ENCODE measurements around the gene PYGL.

Gene PYGL
- long read RNA-seq, transcript PYGL-201 (20 exons, 3,048 nt) = major isoform, 1,602 of 1,866 reads
- long read RNA-seq, transcript PYGL-206 (19 exons, 2,696 nt) = minor isoform, 43 of 1,866 reads
- long read RNA-seq, transcript PYGL-203 (5 exons, 1,459 nt) = minor isoform, 43 of 1,866 reads
- long read RNA-seq, partial matches to known transcripts = 57 of 1,866 reads
- long read RNA-seq, other reads (novel, unspliced or antisense) = 119 of 1,866 reads

GRCh38 chr14:50943943-50944646, at the start of gene PYGL:
TSS of gene PYGL (minus strand) at chr14:50944483. CDS start at chr14:50944403, 80 bp downstream.
- TF ChIP-seq REST (IDR thresholded peaks at IDR 0.05; ENCODE audit: insufficient replicate concordance, low read depth) (peak; percentile 72), SPI1 (IDR thresholded peaks at IDR 0.05; ENCODE audit: borderline replicate concordance, low read depth) (peak; percentile 38; the same call in 1 of the 2 replicates), CTCF (IDR thresholded peaks at IDR 0.05; ENCODE audit: insufficient read depth, low read length) (no peak), POLR2AphosphoS5 (IDR thresholded peaks at IDR 0.05; ENCODE audit: low read depth) (peak; percentile 75)
- Histone ChIP-seq H3K4me3 (replicated peaks; ENCODE audit: insufficient read depth, low read length) (peak within 1 kb of the TSS; percentile 88), H3K27ac (replicated peaks) (peak within 1 kb of the TSS; percentile 82), H3K27me3 (ENCODE audit: insufficient read depth, poor library complexity, severe bottlenecking) (no peaks in the 10 kb centered on the region)
- peak; percentile 53 to 80 for DNase-seq (ENCODE audit: low read depth in 1 of 2, low spot score in 1 of 2)

- no peak overlapping the region for H3K4me3 ChIP-seq (replicated peaks; ENCODE audit: insufficient read depth, low read length)
- H3K27ac ChIP-seq (replicated peaks) = no peak overlapping the region
- H3K27me3 ChIP-seq (ENCODE audit: insufficient read depth, poor library complexity, severe bottlenecking) = no peaks in the 10 kb centered on the region
- DNase-seq (ENCODE audit: low read depth in 1 of 2, low spot score in 1 of 2) = no peak
- TF ChIP-seq POLR2AphosphoS5 (IDR thresholded peaks at IDR 0.05; ENCODE audit: low read depth) (no peak), SPI1 (IDR thresholded peaks at IDR 0.05; ENCODE audit: borderline replicate concordance, low read depth) (no peak), REST (IDR thresholded peaks at IDR 0.05; ENCODE audit: insufficient replicate concordance, low read depth) (no peak), CTCF (IDR thresholded peaks at IDR 0.05; ENCODE audit: insufficient read depth, low read length) (no peak), GABPA (IDR thresholded peaks at IDR 0.05; ENCODE audit: low read depth) (no peak)
Measured at GRCh38 chr14:50985859-50986331, 41.6 kb upstream of the PYGL start.

- no peak for DNase-seq (ENCODE audit: low read depth in 1 of 2, low spot score in 1 of 2)
- no peak overlapping the region for H3K27ac ChIP-seq (replicated peaks)
- no peak overlapping the region for H3K4me3 ChIP-seq (replicated peaks; ENCODE audit: insufficient read depth, low read length)
- H3K27me3 ChIP-seq (ENCODE audit: insufficient read depth, poor library complexity, severe bottlenecking) = no peaks in the 10 kb centered on the region
- TF ChIP-seq GABPA (IDR thresholded peaks at IDR 0.05; ENCODE audit: low read depth) = no peak
- TF ChIP-seq POLR2AphosphoS5 (IDR thresholded peaks at IDR 0.05; ENCODE audit: low read depth) = no peak
- no peak for TF ChIP-seq REST (IDR thresholded peaks at IDR 0.05; ENCODE audit: insufficient replicate concordance, low read depth)
- TF ChIP-seq CTCF (IDR thresholded peaks at IDR 0.05; ENCODE audit: insufficient read depth, low read length) = no peak
- TF ChIP-seq SPI1 (IDR thresholded peaks at IDR 0.05; ENCODE audit: borderline replicate concordance, low read depth) = no peak
Measured at GRCh38 chr14:50985124-50985858, 41.0 kb upstream of the PYGL start.

Measured in HL-60 (cell line).